ENCODE data around the gene CIAO3. TPM values are rescaled to one million over a fixed set of nuclear protein-coding genes. Genes with fewer than 3 reads are reported as not detected.
"Not testable (repeated sequence)": the region's sequence is repeated elsewhere in the genome, so short reads cannot be mapped to it uniquely, and the experiment has no call there.

CIAO3 gene
- total RNA-seq, 1 donor from 2014 or later = 46.0 TPM

DNA sequence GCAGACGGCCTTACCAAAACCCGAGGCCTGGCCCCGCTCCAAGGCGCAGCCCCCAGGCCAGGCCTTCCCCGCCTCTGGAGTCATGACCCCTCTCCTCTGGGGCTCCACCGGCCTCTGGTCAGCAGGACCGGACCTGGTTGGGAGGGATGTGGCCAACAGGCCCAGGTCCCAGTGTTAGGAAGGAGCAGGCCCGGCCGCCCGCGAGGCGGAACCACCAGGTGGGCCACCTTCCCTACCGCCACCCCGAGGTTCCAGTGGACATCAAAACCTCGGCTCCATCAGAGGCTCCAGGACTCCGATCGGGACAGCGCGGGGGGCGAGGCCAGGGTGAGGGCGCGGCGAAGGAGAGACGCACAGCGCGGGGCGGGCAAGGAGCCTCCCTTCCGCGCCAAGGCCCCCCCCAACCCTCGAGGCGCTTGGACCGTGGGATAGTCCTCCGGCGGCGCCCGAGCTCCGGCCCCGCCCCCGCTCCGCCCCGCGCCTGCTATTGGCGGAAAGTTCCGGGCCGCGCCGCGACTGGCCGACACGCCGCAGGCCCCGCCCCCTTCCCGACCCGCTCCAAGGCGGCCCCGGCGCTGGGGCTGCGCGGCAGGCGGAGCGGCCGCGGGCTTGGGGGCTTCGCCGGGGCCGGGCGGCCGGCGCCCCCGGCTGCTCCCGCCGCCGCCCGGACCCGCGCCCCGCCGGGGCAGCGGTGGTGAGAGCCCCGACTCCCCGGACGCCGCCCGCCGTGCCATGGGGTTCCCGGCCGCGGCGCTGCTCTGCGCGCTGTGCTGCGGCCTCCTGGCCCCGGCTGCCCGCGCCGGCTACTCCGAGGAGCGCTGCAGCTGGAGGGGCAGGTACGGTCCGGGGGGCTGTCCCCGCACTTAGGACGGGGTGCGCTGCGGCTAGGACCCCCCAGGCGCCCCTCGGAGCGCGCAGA lies 26.0 kb downstream of the CIAO3 start, which contains the start of gene METRN:
TSS of gene METRN (plus strand) at position 561 of the 919 bp plus-strand sequence. CDS start at position 733, 172 bp downstream.
- Mint-ChIP-seq H3K27ac (no peak within 1 kb of the TSS), H3K9me3 (no peaks in the 10 kb centered on the region), H3K27me3 (ENCODE audit: low read depth) (peaks cover 52% of the 10 kb centered on the region), H3K4me1 (peaks cover 8% of the 10 kb centered on the region), H3K4me3 (peak within 1 kb of the TSS; percentile 56), H3K36me3 (no peaks in the 10 kb centered on the region)
- DNase-seq (ENCODE audit: low spot score in 2 of 2, unreplicated experiment in 2 of 2) = peak; percentile 94 to 96
- TF ChIP-seq, protein P1, sequence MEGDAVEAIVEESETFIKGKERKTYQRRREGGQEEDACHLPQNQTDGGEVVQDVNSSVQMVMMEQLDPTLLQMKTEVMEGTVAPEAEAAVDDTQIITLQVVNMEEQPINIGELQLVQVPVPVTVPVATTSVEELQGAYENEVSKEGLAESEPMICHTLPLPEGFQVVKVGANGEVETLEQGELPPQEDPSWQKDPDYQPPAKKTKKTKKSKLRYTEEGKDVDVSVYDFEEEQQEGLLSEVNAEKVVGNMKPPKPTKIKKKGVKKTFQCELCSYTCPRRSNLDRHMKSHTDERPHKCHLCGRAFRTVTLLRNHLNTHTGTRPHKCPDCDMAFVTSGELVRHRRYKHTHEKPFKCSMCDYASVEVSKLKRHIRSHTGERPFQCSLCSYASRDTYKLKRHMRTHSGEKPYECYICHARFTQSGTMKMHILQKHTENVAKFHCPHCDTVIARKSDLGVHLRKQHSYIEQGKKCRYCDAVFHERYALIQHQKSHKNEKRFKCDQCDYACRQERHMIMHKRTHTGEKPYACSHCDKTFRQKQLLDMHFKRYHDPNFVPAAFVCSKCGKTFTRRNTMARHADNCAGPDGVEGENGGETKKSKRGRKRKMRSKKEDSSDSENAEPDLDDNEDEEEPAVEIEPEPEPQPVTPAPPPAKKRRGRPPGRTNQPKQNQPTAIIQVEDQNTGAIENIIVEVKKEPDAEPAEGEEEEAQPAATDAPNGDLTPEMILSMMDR (IDR thresholded peaks at IDR 0.05; ENCODE audit: unreplicated experiment) = no peak

DNA sequence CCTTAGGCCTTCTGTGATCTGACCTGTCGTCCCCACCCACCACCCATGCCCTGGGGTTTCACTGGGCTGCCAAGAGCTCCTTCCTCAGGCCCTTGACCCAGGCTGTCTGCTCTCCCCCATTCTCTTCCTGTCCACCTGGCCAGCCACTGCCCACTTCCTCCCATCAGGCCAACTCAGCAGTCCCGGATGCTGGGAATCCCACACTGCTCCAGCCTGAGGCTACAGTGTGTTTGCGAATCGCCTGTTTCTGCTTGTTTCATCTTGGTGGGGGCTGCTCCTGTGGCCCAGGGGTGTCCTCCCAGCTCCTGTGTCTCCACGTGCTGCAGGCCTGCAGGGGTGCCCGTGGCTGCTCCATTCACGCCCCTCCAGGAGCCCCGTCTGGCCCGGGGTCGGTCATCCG lies 26.7 kb downstream of the CIAO3 start:
- Mint-ChIP-seq H3K4me3 (no peak overlapping the region), H3K4me1 (peaks cover 3% of the 10 kb centered on the region), H3K9me3 (no peaks in the 10 kb centered on the region), H3K27ac (no peak overlapping the region), H3K27me3 (ENCODE audit: low read depth) (peaks cover 60% of the 10 kb centered on the region), H3K36me3 (no peaks in the 10 kb centered on the region)
- TF ChIP-seq, protein P1 (IDR thresholded peaks at IDR 0.05; ENCODE audit: unreplicated experiment) = no peak
- no peak for DNase-seq (ENCODE audit: low spot score in 2 of 2, unreplicated experiment in 2 of 2)

DNA sequence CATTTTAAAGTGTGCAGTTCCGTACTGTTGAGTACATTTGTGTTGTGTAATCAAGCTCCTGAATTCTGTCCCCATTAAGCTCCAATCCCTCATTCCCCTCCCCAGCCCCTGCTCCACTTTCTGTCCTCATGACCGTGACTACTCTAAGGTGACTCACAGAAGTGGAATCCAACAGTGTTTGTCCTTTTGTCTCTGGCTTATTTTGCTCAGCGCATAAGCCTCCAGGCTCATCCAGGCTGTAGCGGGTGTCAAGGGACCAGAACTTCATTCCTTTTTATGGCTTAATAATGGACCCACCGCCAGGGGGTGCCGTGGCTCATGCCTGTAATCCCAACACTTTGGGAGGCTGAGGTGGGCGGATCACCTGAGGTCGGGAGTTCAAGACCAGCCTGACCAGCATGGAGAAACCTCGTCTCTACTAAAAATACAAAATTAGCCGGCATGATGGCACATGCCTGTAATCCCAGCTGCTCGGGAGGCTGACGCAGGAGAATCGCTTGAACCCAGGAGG lies 28.0 kb downstream of the CIAO3 start:
- not testable (repeated sequence) for H3K27ac Mint-ChIP-seq, H3K4me1 Mint-ChIP-seq, H3K4me3 Mint-ChIP-seq

DNA sequence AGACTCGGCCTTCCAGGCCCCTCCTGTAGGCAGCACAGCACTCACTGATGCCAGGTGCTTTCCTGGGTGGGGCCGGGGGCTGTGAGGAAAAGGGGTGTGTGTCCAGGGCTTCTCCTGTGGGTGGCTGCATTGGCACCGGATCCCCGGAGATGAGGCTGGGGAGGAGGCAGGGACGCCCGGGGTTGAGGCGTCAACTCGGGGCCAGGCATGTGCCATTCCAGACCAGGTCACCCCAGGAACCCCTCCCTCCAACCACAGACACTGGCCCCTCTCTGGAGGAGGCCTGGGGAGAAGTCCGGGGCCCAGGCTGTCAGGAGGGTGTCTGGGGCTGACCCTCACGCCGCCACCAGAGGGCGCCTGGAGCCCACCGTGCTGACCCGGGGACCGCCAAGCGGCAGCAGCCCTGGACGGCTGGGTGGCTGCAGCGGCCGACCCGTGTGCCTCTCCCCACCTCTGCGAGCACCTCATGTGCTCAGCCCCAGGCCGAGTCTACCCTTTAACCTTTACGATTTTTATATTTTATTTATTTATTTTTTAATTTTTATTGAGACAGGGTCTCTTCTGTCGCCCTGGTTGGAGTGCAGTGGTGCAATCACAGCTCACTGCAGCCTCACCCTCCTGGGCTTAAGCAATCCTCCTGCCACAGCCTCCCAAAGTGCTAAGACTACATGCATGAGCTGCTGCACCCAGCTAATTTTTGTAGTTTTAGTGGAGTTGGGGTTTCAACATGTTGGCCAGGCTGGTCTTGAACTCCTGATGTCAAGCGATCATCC lies 29.1 kb downstream of the CIAO3 start:
- Mint-ChIP-seq H3K27me3 (ENCODE audit: low read depth) (peaks cover 78% of the 10 kb centered on the region), H3K36me3 (no peaks in the 10 kb centered on the region), H3K27ac (no peak overlapping the region), H3K4me1 (peaks cover 3% of the 10 kb centered on the region), H3K9me3 (no peaks in the 10 kb centered on the region), H3K4me3 (no peak overlapping the region)
- DNase-seq (ENCODE audit: low spot score in 2 of 2, unreplicated experiment in 2 of 2) = peak; percentile 72 to 86
- TF ChIP-seq, protein P1 (IDR thresholded peaks at IDR 0.05; ENCODE audit: unreplicated experiment) = peak; percentile 96

More for the DNA sequence above, 28.0 kb downstream of the CIAO3 start:
- not testable (repeated sequence) for DNase-seq (ENCODE audit: low spot score in 2 of 2, unreplicated experiment in 2 of 2); H3K9me3 Mint-ChIP-seq; H3K36me3 Mint-ChIP-seq
- TF ChIP-seq, protein P1 (IDR thresholded peaks at IDR 0.05; ENCODE audit: unreplicated experiment) = peak; percentile 71
- H3K27me3 Mint-ChIP-seq (ENCODE audit: low read depth) = peaks cover 72% of the 10 kb centered on the region

DNA sequence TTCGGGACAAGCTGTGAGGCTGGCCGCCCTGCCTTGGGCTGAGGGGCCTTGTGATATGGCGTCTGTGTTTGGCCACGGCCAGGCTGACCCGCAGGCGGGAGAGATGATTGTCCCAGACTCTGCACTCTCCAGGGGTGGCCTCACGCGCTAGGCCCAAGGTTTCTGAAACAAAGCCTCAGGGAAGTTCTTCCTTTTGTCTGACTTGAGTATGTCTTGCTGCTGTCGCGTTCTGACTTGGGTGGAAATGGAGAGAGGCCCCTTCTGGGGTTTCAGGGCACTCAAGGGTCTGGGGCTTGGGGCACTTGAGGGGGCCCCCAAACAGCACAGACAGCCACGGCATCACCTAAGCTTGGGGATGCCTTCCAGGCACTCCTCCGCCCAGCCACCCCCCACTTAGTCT lies 29.7 kb downstream of the CIAO3 start:
- peaks cover 77% of the 10 kb centered on the region for H3K27me3 Mint-ChIP-seq (ENCODE audit: low read depth)
- TF ChIP-seq, protein P1 (IDR thresholded peaks at IDR 0.05; ENCODE audit: unreplicated experiment) = no peak
- no peaks in the 10 kb centered on the region for H3K36me3 Mint-ChIP-seq
- H3K4me3 Mint-ChIP-seq = no peak overlapping the region
- H3K9me3 Mint-ChIP-seq = no peaks in the 10 kb centered on the region
- no peak for DNase-seq (ENCODE audit: low spot score in 2 of 2, unreplicated experiment in 2 of 2)
- H3K27ac Mint-ChIP-seq = no peak overlapping the region
- H3K4me1 Mint-ChIP-seq = peaks cover 3% of the 10 kb centered on the region

Data from mesothelial cell of epicardium (in vitro differentiated cells).